C4-2B (cell line): ENCODE measurements around the gene PLEKHO2.

Source experiments
- ZFX ChIP-seq: fragments of 450-650 bp; IDR thresholded peaks from 2 replicates; pipeline ENCODE4 v1.6.1; 2017
- TF ChIP-seq, protein P1 (sequence below): fragments of 450-650 bp; conservative IDR thresholded peaks from 2 replicates; pipeline ENCODE4 v1.5.1; 2017; ENCODE audit warnings: mild to moderate bottlenecking

DNA sequence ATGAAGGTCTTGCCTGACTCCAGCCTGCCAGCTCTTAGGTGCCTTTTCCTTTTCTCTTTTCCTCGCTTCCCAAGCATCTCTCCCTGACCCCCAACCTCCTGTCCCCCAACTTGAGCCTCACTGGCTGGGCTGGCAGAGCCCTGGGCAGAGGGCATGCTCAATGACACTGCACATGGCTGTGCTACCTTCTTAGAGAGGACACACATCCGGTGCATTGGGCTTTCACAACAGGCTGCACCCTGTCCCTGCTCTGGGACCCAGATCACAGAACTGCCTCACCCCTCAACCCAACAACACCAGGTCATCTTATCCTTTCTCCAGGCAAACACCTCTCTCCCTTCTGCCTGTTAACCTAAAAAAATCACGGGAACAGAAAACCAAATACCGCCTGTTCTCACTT, 62.5 kb downstream of the PLEKHO2 start:
- TF ChIP-seq, protein P1, sequence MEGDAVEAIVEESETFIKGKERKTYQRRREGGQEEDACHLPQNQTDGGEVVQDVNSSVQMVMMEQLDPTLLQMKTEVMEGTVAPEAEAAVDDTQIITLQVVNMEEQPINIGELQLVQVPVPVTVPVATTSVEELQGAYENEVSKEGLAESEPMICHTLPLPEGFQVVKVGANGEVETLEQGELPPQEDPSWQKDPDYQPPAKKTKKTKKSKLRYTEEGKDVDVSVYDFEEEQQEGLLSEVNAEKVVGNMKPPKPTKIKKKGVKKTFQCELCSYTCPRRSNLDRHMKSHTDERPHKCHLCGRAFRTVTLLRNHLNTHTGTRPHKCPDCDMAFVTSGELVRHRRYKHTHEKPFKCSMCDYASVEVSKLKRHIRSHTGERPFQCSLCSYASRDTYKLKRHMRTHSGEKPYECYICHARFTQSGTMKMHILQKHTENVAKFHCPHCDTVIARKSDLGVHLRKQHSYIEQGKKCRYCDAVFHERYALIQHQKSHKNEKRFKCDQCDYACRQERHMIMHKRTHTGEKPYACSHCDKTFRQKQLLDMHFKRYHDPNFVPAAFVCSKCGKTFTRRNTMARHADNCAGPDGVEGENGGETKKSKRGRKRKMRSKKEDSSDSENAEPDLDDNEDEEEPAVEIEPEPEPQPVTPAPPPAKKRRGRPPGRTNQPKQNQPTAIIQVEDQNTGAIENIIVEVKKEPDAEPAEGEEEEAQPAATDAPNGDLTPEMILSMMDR, result no peak
- TF ChIP-seq ZFX, result no peak
